Stimulated activated CD4-positive, alpha-beta T cell treated with anti-CD3 and anti-CD28 coated beads, Interleukin-4, amount 100 ng/mL, for 24 hours (primary cell): ENCODE results near the gene FRS3.
A peak's percentile ranks its signal among the peaks of the same experiment; 100 is the strongest.

Experiments used
- DNase-seq: peaks from one replicate; pipeline ENCODE4 v3.0.0-alpha.2; 2020

Gene FRS3

GRCh38 chr6:41790045-41790444 lies 10.3 kb upstream of the FRS3 start:
- DNase-seq: no peak

- no peak for DNase-seq
Measured at GRCh38 chr6:41789390-41789724, 9.7 kb upstream of the FRS3 start.

GRCh38 chr6:41787219-41787917 lies 7.7 kb upstream of the FRS3 start, which contains the start of gene TOMM6:
TSS of gene TOMM6 (plus strand) at chr6:41787694. CDS start at chr6:41787698, 4 bp downstream.
- DNase-seq: peak; percentile 96

GRCh38 chr6:41786451-41787218 lies 6.9 kb upstream of the FRS3 start:
- peak; percentile 88 for DNase-seq

GRCh38 chr6:41785689-41786450 lies 6.2 kb upstream of the FRS3 start:
- no peak for DNase-seq

GRCh38 chr6:41785254-41785653 lies 5.6 kb upstream of the FRS3 start:
- no peak for DNase-seq

- no peak for DNase-seq
Measured at GRCh38 chr6:41784581-41785171, 5.0 kb upstream of the FRS3 start.

GRCh38 chr6:41783106-41783780 lies 3.5 kb upstream of the FRS3 start:
- DNase-seq: no peak

- no peak for DNase-seq
Measured at GRCh38 chr6:41781366-41781730, 1.6 kb upstream of the FRS3 start.

GRCh38 chr6:41780551-41781365 lies 1.1 kb upstream of the FRS3 start, which contains the start of gene PRICKLE4:
TSS of gene PRICKLE4 (plus strand) at chr6:41780782. CDS start at chr6:41783474, 2,692 bp downstream.
- DNase-seq: no peak

- no peak for DNase-seq
Measured at GRCh38 chr6:41779336-41779735, 364 bp downstream of the FRS3 start.

GRCh38 chr6:41778895-41779294 lies 805 bp downstream of the FRS3 start:
- DNase-seq: no peak

- no peak for DNase-seq
Measured at GRCh38 chr6:41777551-41778285, 2.0 kb downstream of the FRS3 start.

GRCh38 chr6:41775293-41775882 lies 4.3 kb downstream of the FRS3 start:
- no peak for DNase-seq

GRCh38 chr6:41774841-41775240 lies 4.9 kb downstream of the FRS3 start:
- no peak for DNase-seq

GRCh38 chr6:41771058-41771983 lies 8.4 kb downstream of the FRS3 start:
- no peak for DNase-seq

GRCh38 chr6:41770381-41771057 lies 9.2 kb downstream of the FRS3 start:
- no peak for DNase-seq

- no peak for DNase-seq
Measured at GRCh38 chr6:41769376-41769775, 10.3 kb downstream of the FRS3 start.
